Astrocyte (in vitro differentiated cells and primary cell): ENCODE measurements around the gene C12orf76. TPM values are rescaled to one million over a fixed set of nuclear protein-coding genes. Genes with fewer than 3 reads are reported as not detected.

Experiments used
- DNase-seq: peaks from one replicate; pipeline ENCODE4 v3.0.0-alpha.2; 2010; ENCODE audit warnings: low read depth
- FAIRE-seq: peaks from 2 replicates; lab custom pipeline; 2011; peaks lifted over from hg19 to GRCh38; lab: Jason Lieb, UNC
- H2AFZ ChIP-seq: 2 replicates; pipeline ENCODE4 v1.6.0; 2012; ENCODE audit warnings: low read depth, low read length, inconsistent platforms
- H3K27ac ChIP-seq: 2 replicates; pipeline ENCODE4 v1.5.1; 2011; ENCODE audit warnings: low read depth, low read length, inconsistent platforms
- H3K27me3 ChIP-seq: 2 replicates; pipeline ENCODE4 v1.6.0; 2011; ENCODE audit warnings: low read length, inconsistent platforms; ENCODE audit not compliant: insufficient read depth
- H3K36me3 ChIP-seq: 2 replicates; pipeline ENCODE4 v1.5.1; 2011; ENCODE audit warnings: low read length, inconsistent platforms; ENCODE audit not compliant: insufficient read depth
- H3K4me1 ChIP-seq: 2 replicates; pipeline ENCODE4 v1.5.1; 2011; ENCODE audit warnings: low read length, inconsistent platforms; ENCODE audit not compliant: insufficient read depth
- H3K4me2 ChIP-seq: 2 replicates; pipeline ENCODE4 v1.6.0; 2012; ENCODE audit warnings: low read length, inconsistent platforms
- H3K4me3 ChIP-seq: 2 replicates; pipeline ENCODE4 v1.5.1; 2011; ENCODE audit warnings: low read depth, mild to moderate bottlenecking, low read length, inconsistent platforms; ENCODE audit not compliant: insufficient read depth
- H3K79me2 ChIP-seq: 2 replicates; pipeline ENCODE4 v1.6.0; 2012; ENCODE audit warnings: mild to moderate bottlenecking, low read length, inconsistent platforms; ENCODE audit not compliant: insufficient read depth
- H3K9ac ChIP-seq: 2 replicates; pipeline ENCODE4 v1.6.0; 2012; ENCODE audit warnings: mild to moderate bottlenecking, low read length, inconsistent platforms
- H3K9me3 ChIP-seq: 2 replicates; pipeline ENCODE4 v1.5.1; 2012; ENCODE audit warnings: low read depth, mild to moderate bottlenecking, low read length, inconsistent platforms; ENCODE audit not compliant: insufficient read depth
- H4K20me1 ChIP-seq: 2 replicates; pipeline ENCODE4 v1.6.0; 2012; ENCODE audit warnings: low read length, inconsistent platforms; ENCODE audit not compliant: insufficient read depth
- H3K27ac Mint-ChIP-seq: one replicate; pipeline ENCODE4 v1.8.0; 2021; ENCODE audit warnings: mild to moderate bottlenecking, mixed read lengths; ENCODE audit not compliant: unreplicated experiment
- H3K27me3 Mint-ChIP-seq: one replicate; pipeline ENCODE4 v1.8.0; 2021; ENCODE audit warnings: low read depth, mixed read lengths; ENCODE audit not compliant: unreplicated experiment
- H3K36me3 Mint-ChIP-seq: one replicate; pipeline ENCODE4 v1.8.0; 2021; ENCODE audit warnings: low read depth, mixed read lengths; ENCODE audit not compliant: unreplicated experiment
- H3K4me1 Mint-ChIP-seq: one replicate; pipeline ENCODE4 v1.8.0; 2021; ENCODE audit warnings: low read depth, mixed read lengths; ENCODE audit not compliant: unreplicated experiment
- H3K4me3 Mint-ChIP-seq: one replicate; pipeline ENCODE4 v1.8.0; 2021; ENCODE audit warnings: mild to moderate bottlenecking, moderate library complexity, mixed read lengths; ENCODE audit not compliant: unreplicated experiment
- H3K9me3 Mint-ChIP-seq: one replicate; pipeline ENCODE4 v1.8.0; 2021; ENCODE audit warnings: mild to moderate bottlenecking, mixed read lengths; ENCODE audit not compliant: unreplicated experiment
- EZH2 ChIP-seq: IDR thresholded peaks from 2 replicates; pipeline ENCODE4 v1.6.1; 2012; ENCODE audit warnings: mild to moderate bottlenecking, low read length, inconsistent platforms; ENCODE audit not compliant: insufficient read depth
- total RNA-seq: library from RNA; stranded (reverse); gene quantifications from 2 replicates; pipeline ENCODE4 v1.2.1, GENCODE V29; 2021
- TF ChIP-seq, protein P1 (sequence below): IDR thresholded peaks from 2 replicates; pipeline ENCODE4 v1.5.1; 2011; ENCODE audit warnings: low read depth, mild to moderate bottlenecking, inconsistent platforms, low read length, moderate library complexity; ENCODE audit not compliant: insufficient read depth

C12orf76 gene
- total RNA-seq, 1 donor from 2014 or later, result 13.0 TPM

DNA sequence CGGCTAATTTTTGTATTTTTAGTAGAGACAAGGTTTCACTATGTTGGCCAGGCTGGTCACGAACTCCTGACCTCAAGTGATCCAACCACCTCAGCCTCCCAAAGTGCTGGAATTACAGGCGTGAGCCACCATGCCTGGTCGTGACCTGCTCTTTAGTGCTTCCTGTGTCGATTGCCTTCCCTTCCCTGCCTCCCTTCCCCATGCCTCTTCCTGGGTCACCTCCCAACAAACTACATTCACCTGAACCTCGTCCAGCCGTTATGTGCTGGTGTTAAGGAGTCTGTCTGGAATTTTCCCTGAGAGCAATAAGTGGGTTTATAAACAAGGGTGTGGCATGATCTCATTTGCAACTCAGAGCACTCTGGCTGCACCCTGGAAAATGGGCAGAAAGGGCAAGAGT, 32.1 kb upstream of the C12orf76 start:
- Histone ChIP-seq H2AFZ (no peak overlapping the region), H3K4me3 (no peak overlapping the region), H3K4me1 (no peaks in the 10 kb centered on the region), H3K9me3 (no peaks in the 10 kb centered on the region), H3K79me2 (no peaks in the 10 kb centered on the region), H3K9ac (no peak overlapping the region), H4K20me1 (no peaks in the 10 kb centered on the region), H3K4me2 (no peak overlapping the region), H3K27me3 (no peaks in the 10 kb centered on the region), H3K27ac (no peak overlapping the region), H3K36me3 (no peaks in the 10 kb centered on the region)
- peaks cover under 1% of the 10 kb centered on the region for H3K27me3 Mint-ChIP-seq
- H3K4me1 Mint-ChIP-seq, result peaks cover 4% of the 10 kb centered on the region
- DNase-seq, result no peak
- no peak overlapping the region for H3K4me3 Mint-ChIP-seq
- no peak for FAIRE-seq
- H3K27ac Mint-ChIP-seq, result no peak overlapping the region
- TF ChIP-seq EZH2, result no peak
- H3K36me3 Mint-ChIP-seq, result peaks cover 2% of the 10 kb centered on the region
- peaks cover 3% of the 10 kb centered on the region for H3K9me3 Mint-ChIP-seq

DNA sequence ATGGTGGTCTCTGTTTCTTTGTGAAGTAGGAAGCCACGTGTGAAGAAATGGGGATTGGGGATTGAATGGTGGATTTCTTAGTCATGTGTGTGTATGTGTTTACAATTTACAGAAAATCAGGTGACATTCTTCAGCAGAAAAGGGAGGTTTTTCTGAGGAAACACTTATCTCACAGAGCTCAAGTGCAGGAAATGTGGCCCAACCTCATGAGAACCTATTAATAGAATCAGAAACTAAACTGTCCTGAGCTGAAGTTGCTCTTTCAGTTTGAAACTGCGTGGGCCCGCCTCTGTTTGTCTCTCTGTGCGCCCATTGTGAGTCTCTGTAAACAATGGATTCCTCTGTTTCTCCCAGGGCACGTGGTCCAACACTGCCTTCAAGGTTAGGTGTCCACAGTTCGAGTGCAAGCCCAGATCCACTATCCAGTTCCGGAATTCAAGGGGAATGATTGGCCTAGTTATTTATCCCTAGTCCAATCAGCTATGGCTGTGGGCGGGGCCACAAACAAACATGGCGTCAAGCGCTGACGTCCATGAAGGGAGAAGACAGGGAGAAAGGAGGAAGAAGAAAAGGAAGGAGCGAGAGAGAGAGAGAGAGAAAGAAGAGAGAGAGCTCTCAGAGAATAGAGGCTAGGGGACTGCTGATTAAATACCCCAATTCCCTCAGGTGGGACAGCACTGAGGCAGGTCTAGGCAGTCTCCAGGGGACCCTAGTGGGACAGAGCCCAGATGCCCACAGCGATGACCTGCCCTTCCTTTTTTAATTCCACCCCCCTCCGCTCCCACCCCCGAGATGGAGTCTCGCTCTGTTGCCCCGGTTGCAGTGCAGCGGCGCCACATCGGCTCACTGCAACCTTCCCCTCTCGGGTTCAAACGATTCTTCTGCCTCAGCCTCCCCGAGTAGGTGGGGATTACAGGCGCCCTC, 31.4 kb upstream of the C12orf76 start:
- DNase-seq (no peak), FAIRE-seq (no peak)
- peaks cover 2% of the 10 kb centered on the region for H3K36me3 Mint-ChIP-seq

DNA sequence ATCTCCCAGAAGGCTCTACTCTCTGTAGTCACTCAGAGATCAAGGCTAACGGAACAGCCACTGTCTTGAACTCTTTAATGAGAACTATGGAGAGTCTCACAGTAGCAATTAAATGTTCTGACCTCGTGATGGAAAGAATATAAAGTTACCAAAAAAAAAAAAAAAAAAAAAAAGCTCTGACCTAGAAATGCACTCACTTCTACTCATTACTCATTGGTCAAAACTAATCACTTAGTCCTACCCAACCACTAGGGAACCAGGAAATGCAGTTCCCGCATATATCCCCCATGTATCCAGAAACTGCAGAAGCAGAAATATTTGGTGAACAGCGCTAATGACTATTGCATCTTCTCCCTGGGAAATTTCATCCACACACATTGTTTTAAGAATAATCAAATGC, 29.5 kb upstream of the C12orf76 start:
- no peak overlapping the region for H3K4me3 ChIP-seq
- H4K20me1 ChIP-seq, result no peaks in the 10 kb centered on the region
- peaks cover 4% of the 10 kb centered on the region for H3K4me1 Mint-ChIP-seq
- no peaks in the 10 kb centered on the region for H3K36me3 ChIP-seq
- FAIRE-seq (no peak), DNase-seq (no peak)
- H3K4me2 ChIP-seq, result no peak overlapping the region
- no peak overlapping the region for H3K9ac ChIP-seq
- H3K9me3 Mint-ChIP-seq, result peaks cover 3% of the 10 kb centered on the region
- H3K9me3 ChIP-seq, result no peaks in the 10 kb centered on the region
- no peak overlapping the region for H3K4me3 Mint-ChIP-seq
- no peak overlapping the region for H3K27ac Mint-ChIP-seq
- H3K27me3 Mint-ChIP-seq, result peaks cover 5% of the 10 kb centered on the region
- no peak overlapping the region for H3K27ac ChIP-seq
- TF ChIP-seq, protein P1, sequence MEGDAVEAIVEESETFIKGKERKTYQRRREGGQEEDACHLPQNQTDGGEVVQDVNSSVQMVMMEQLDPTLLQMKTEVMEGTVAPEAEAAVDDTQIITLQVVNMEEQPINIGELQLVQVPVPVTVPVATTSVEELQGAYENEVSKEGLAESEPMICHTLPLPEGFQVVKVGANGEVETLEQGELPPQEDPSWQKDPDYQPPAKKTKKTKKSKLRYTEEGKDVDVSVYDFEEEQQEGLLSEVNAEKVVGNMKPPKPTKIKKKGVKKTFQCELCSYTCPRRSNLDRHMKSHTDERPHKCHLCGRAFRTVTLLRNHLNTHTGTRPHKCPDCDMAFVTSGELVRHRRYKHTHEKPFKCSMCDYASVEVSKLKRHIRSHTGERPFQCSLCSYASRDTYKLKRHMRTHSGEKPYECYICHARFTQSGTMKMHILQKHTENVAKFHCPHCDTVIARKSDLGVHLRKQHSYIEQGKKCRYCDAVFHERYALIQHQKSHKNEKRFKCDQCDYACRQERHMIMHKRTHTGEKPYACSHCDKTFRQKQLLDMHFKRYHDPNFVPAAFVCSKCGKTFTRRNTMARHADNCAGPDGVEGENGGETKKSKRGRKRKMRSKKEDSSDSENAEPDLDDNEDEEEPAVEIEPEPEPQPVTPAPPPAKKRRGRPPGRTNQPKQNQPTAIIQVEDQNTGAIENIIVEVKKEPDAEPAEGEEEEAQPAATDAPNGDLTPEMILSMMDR, result no peak
- TF ChIP-seq EZH2, result no peak
- H3K4me1 ChIP-seq, result no peaks in the 10 kb centered on the region
- H3K79me2 ChIP-seq, result no peaks in the 10 kb centered on the region
- no peak overlapping the region for H2AFZ ChIP-seq
- H3K36me3 Mint-ChIP-seq, result peaks cover 2% of the 10 kb centered on the region
- no peaks in the 10 kb centered on the region for H3K27me3 ChIP-seq

More for the DNA sequence above, 31.4 kb upstream of the C12orf76 start:
- Histone ChIP-seq H3K9me3 (no peaks in the 10 kb centered on the region), H3K9ac (no peak overlapping the region), H4K20me1 (no peaks in the 10 kb centered on the region), H3K79me2 (no peaks in the 10 kb centered on the region), H3K4me3 (no peak overlapping the region), H2AFZ (no peak overlapping the region), H3K27ac (no peak overlapping the region), H3K4me1 (no peaks in the 10 kb centered on the region), H3K36me3 (no peaks in the 10 kb centered on the region), H3K27me3 (no peaks in the 10 kb centered on the region), H3K4me2 (no peak overlapping the region)
- H3K27ac Mint-ChIP-seq, result peak overlapping the region; percentile 77
- H3K4me3 Mint-ChIP-seq, result no peak overlapping the region
- TF ChIP-seq EZH2, result no peak
- TF ChIP-seq, protein P1, result no peak
- H3K9me3 Mint-ChIP-seq, result peaks cover 3% of the 10 kb centered on the region
- H3K27me3 Mint-ChIP-seq, result no peaks in the 10 kb centered on the region
- peaks cover 4% of the 10 kb centered on the region for H3K4me1 Mint-ChIP-seq
